ENCODE results near the gene PCBP3. TPM values are rescaled to one million over a fixed set of nuclear protein-coding genes. Genes with fewer than 3 reads are reported as not detected.
A peak's percentile ranks its signal among the peaks of the same experiment; 100 is the strongest.

The PCBP3 gene
- total RNA-seq, 1 donor from 2014 or later = 3.8 TPM

- intact Hi-C loops (cut with DNase I) = no loop called here
- ATAC-seq = peak; percentile 21
- H3K27me3 ChIP-seq = no peaks in the 10 kb centered on the region
- H3K4me3 ChIP-seq = no peak overlapping the region
- no peak for DNase-seq
- H3K36me3 ChIP-seq = no peaks in the 10 kb centered on the region
- TF ChIP-seq CTCF (IDR thresholded peaks at IDR 0.05) = no peak
- no peaks in the 10 kb centered on the region for H3K9me3 ChIP-seq
- H3K4me1 ChIP-seq = no peaks in the 10 kb centered on the region
- no peak overlapping the region for H3K27ac ChIP-seq
These were observed 81.7 kb downstream of the PCBP3 start for GRCh38 chr21:45724994-45725843.

DNA sequence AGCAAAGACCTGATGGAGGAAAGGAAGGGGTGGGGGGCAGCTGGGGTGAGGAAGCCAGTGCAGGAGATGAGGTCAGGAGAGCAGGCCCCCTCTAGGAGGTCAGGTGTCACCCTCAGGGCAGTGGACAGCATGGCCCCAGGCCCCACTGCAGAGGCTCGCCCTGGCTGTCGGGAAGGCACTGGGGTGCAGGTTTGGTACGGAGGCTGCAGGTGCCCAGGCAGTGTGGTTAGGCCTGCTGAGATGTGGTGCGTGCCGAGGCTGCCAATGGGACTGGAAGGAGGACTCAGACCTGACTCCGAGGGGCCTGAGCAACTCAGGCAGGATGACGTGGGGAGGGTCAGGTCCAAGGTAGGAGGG lies 82.3 kb downstream of the PCBP3 start:
- TF ChIP-seq CTCF (IDR thresholded peaks at IDR 0.05) = no peak
- no peaks in the 10 kb centered on the region for H3K36me3 ChIP-seq
- H3K9me3 ChIP-seq = no peaks in the 10 kb centered on the region
- intact Hi-C loops (cut with DNase I) = no loop called here
- DNase-seq (no peak), ATAC-seq (peak; percentile 30)
- no peaks in the 10 kb centered on the region for H3K4me1 ChIP-seq
- no peak overlapping the region for H3K4me3 ChIP-seq
- no peak overlapping the region for H3K27ac ChIP-seq
- no peaks in the 10 kb centered on the region for H3K27me3 ChIP-seq

GRCh38 chr21:45726438-45726837 lies 82.9 kb downstream of the PCBP3 start:
- no peak overlapping the region for H3K27ac ChIP-seq
- no peak for ATAC-seq
- no peaks in the 10 kb centered on the region for H3K9me3 ChIP-seq
- no peak for DNase-seq
- H3K4me1 ChIP-seq = no peaks in the 10 kb centered on the region
- intact Hi-C loops (cut with DNase I) = no loop called here
- H3K36me3 ChIP-seq = no peaks in the 10 kb centered on the region
- TF ChIP-seq CTCF (IDR thresholded peaks at IDR 0.05) = no peak
- H3K27me3 ChIP-seq = no peaks in the 10 kb centered on the region
- H3K4me3 ChIP-seq = no peak overlapping the region

DNA sequence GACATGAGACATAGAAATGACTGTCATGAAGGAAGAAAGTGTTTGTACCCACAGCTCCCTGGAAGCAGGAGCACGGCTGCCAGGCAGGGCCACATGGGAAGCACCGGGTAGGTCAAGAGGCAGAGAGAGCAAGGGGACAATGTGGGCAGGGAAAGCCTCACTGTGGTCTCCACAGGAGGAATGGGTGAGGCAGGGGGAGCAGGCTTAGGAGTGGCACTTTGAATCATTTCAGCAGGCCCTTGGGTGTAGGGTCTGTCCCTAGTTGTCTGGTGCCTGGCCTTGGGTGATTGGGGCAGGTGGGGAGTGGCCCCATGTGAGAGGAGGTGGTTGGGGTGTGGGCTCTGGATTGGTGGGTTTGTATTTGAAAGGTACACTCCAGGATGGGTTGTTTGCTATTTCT lies 83.9 kb downstream of the PCBP3 start:
- H3K27ac ChIP-seq = no peak overlapping the region
- ATAC-seq (no peak), DNase-seq (no peak)
- H3K9me3 ChIP-seq = no peaks in the 10 kb centered on the region
- TF ChIP-seq CTCF (IDR thresholded peaks at IDR 0.05) = no peak
- no peak overlapping the region for H3K4me3 ChIP-seq
- intact Hi-C loops (cut with DNase I) = no loop called here
- no peaks in the 10 kb centered on the region for H3K4me1 ChIP-seq
- H3K27me3 ChIP-seq = no peaks in the 10 kb centered on the region
- no peaks in the 10 kb centered on the region for H3K36me3 ChIP-seq

DNA sequence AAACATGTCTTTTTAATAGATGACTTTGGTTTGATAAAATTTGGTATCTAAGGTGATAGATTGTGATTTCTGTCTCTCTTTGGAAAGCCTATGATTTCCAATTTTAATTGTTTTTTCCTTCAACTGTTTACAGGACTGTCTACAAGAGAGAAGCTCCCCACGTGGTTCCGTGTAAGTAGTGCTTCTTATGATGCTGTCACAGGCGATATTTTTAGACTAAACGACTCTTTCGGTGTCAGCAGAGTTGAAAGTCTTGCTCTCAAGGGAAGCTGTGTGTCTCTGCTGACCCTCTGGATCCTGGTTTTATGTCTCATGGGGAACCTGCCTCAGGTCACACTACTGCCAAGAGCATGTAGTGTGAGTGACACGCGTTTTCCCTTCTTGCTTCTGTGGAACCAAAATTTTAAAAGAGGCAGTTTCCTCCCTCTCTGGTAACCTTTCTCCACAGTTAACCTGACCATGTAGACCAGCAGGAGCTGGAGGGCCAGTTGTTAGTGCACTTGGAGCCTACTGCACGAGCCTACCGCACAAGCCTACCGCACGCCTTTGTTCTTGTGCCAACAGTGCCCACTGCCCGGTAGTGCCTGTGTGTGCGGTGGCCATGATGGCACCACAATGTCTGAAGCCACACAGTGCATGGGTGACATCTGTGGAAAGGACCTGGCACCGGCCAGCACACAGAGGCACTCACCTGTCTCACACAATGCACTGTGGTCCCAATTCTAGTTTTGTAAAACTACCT lies 91.9 kb downstream of the PCBP3 start:
- H3K36me3 ChIP-seq = no peaks in the 10 kb centered on the region
- H3K4me3 ChIP-seq = no peak overlapping the region
- no peak overlapping the region for H3K27ac ChIP-seq
- no peaks in the 10 kb centered on the region for H3K9me3 ChIP-seq
- DNase-seq (no peak), ATAC-seq (no peak)
- no peaks in the 10 kb centered on the region for H3K27me3 ChIP-seq
- no peak for TF ChIP-seq CTCF (IDR thresholded peaks at IDR 0.05)
- intact Hi-C loops (cut with DNase I) = no loop called here
- H3K4me1 ChIP-seq = no peaks in the 10 kb centered on the region
